ENCODE results near the gene WFIKKN1. TPM values are rescaled to one million over a fixed set of nuclear protein-coding genes. Genes with fewer than 3 reads are reported as not detected.

The WFIKKN1 gene
- total RNA-seq, 4 donors from 2014 or later = 1.5 TPM; not detected in 3

- TF ChIP-seq CTCF (IDR thresholded peaks at IDR 0.05; ENCODE audit: low read depth) = no peak
Observed at GRCh38 chr16:636206-637080, 5.7 kb downstream of the WFIKKN1 start, which contains the start of gene METTL26. Gene METTL26 (minus strand): TSS chr16:636305. CDS start chr16:636290, 15 bp downstream.

GRCh38 chr16:637081-638018 is 6.6 kb downstream of the WFIKKN1 start:
- TF ChIP-seq CTCF (IDR thresholded peaks at IDR 0.05; ENCODE audit: low read depth) = no peak

GRCh38 chr16:638034-638543 is 7.3 kb downstream of the WFIKKN1 start:
- no peak for TF ChIP-seq CTCF (IDR thresholded peaks at IDR 0.05; ENCODE audit: low read depth)

- no peak for TF ChIP-seq CTCF (IDR thresholded peaks at IDR 0.05; ENCODE audit: low read depth)
Observed at GRCh38 chr16:638836-639235, 8.1 kb downstream of the WFIKKN1 start.

- no peak for TF ChIP-seq CTCF (IDR thresholded peaks at IDR 0.05; ENCODE audit: low read depth)
Observed at GRCh38 chr16:640614-641013, 9.8 kb downstream of the WFIKKN1 start.

GRCh38 chr16:641326-642188 is 10.8 kb downstream of the WFIKKN1 start, which contains the start of gene MCRIP2:
Gene MCRIP2 (plus strand): TSS chr16:641828. CDS start chr16:641992, 164 bp downstream.
- TF ChIP-seq CTCF (IDR thresholded peaks at IDR 0.05; ENCODE audit: low read depth) = no peak

Data from subcutaneous adipose tissue (tissue), 4 donors.